ENCODE results near the gene CTSE.
"Not testable (repeated sequence)": the region's sequence is repeated elsewhere in the genome, so short reads cannot be mapped to it uniquely, and the experiment has no call there.

The CTSE gene

GRCh38 chr1:206023695-206024094 lies at the start of gene CTSE:
Gene CTSE (minus strand): TSS chr1:206023895. CDS start chr1:206023791, 104 bp downstream.
- TF ChIP-seq, protein P1, sequence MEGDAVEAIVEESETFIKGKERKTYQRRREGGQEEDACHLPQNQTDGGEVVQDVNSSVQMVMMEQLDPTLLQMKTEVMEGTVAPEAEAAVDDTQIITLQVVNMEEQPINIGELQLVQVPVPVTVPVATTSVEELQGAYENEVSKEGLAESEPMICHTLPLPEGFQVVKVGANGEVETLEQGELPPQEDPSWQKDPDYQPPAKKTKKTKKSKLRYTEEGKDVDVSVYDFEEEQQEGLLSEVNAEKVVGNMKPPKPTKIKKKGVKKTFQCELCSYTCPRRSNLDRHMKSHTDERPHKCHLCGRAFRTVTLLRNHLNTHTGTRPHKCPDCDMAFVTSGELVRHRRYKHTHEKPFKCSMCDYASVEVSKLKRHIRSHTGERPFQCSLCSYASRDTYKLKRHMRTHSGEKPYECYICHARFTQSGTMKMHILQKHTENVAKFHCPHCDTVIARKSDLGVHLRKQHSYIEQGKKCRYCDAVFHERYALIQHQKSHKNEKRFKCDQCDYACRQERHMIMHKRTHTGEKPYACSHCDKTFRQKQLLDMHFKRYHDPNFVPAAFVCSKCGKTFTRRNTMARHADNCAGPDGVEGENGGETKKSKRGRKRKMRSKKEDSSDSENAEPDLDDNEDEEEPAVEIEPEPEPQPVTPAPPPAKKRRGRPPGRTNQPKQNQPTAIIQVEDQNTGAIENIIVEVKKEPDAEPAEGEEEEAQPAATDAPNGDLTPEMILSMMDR (IDR thresholded peaks at IDR 0.05; ENCODE audit: low read depth, low read length): no peak

DNA sequence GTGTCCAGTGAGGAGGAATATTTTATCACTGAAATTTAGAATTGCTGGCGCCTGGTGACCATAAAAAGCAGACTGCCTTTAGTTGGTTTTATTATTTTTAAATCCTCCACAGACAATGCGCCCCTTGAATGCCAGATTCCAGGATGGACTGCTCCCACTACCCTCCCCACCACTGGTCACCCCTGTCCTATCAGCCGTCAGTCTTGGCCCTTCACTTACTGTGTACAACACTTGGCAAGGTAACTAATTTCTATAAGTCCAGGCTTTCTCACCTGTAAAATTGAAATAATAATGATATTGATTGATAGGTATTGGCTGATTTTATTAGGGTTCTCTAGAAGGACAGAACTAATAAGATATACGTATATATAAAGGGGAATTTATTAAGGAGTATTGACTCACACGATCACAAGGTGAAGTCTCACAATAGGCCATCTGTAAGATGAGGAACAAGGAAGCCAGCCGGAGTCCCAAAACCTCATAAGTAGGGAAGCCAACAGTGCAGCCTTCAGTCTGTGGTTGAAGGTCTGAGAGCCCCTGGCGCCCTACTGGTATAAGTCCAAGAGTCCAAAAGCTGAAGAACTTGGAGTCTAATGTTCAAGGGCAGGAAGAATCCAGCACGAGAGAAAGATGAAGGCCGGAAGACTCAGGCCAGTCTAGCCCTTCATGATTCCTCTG lies 47.1 kb upstream of the CTSE start:
- TF ChIP-seq, protein P1 (IDR thresholded peaks at IDR 0.05; ENCODE audit: low read depth, low read length): no peak

More at GRCh38 chr1:206023695-206024094, at the start of gene CTSE:
- H3K4me3 ChIP-seq (ENCODE audit: low read depth, low read length): no peak within 1 kb of the TSS

DNA sequence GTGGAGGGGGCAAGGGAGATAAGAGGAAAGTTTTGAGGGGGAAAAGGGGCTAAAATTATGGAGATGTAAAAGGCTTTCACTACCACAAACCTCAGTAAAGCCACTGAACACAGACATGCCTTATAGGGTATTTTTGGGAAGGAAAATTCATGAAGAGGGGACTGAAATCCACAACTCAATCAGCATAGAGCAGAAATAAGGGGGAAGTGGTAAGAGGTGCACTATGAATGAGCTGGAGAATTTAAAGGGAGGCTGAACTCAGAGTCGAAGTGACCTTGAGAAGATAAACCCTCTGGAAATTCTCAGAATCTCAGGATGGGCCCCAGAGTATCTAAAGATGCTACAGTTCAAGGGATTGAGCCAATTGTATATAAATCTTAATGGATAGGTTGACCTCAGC lies 44.6 kb upstream of the CTSE start:
- TF ChIP-seq, protein P1 (IDR thresholded peaks at IDR 0.05; ENCODE audit: low read depth, low read length): no peak

More for the DNA sequence above, 47.1 kb upstream of the CTSE start:
- H3K4me3 ChIP-seq (ENCODE audit: low read depth, low read length): no peak overlapping the region

GRCh38 chr1:206067486-206068227 lies 44.0 kb upstream of the CTSE start:
- TF ChIP-seq, protein P1 (IDR thresholded peaks at IDR 0.05; ENCODE audit: low read depth, low read length): no peak
- no peak overlapping the region for H3K4me3 ChIP-seq (ENCODE audit: low read depth, low read length)

More for the DNA sequence above, 44.6 kb upstream of the CTSE start:
- H3K4me3 ChIP-seq (ENCODE audit: low read depth, low read length): no peak overlapping the region

- TF ChIP-seq, protein P1 (IDR thresholded peaks at IDR 0.05; ENCODE audit: low read depth, low read length): no peak
- H3K4me3 ChIP-seq (ENCODE audit: low read depth, low read length): no peak overlapping the region
These were observed 42.9 kb upstream of the CTSE start for GRCh38 chr1:206066479-206067171.

GRCh38 chr1:206065547-206066145 lies 42.0 kb upstream of the CTSE start:
- TF ChIP-seq, protein P1 (IDR thresholded peaks at IDR 0.05; ENCODE audit: low read depth, low read length): no peak
- H3K4me3 ChIP-seq (ENCODE audit: low read depth, low read length): no peak overlapping the region

DNA sequence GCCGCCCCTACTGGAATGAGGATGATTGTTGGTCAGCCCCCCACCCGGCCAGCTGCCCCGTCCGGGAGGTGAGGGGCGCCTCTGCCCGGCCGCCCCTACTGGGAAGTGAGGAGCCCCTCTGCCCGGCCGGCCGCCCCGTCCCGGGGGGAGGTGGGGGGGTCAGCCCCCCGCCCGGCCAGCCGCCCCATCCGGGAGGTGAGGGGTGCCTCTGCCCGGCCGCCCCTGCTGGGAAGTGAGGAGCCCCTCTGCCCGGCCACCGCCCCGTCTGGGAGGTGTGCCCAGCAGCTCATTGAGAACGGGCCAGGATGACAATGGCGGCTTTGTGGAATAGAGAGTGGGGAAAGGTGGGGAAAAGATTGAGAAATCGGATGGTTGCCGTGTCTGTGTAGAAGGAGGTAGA lies 40.8 kb upstream of the CTSE start:
- not testable (repeated sequence) for H3K4me3 ChIP-seq (ENCODE audit: low read depth, low read length)

DNA sequence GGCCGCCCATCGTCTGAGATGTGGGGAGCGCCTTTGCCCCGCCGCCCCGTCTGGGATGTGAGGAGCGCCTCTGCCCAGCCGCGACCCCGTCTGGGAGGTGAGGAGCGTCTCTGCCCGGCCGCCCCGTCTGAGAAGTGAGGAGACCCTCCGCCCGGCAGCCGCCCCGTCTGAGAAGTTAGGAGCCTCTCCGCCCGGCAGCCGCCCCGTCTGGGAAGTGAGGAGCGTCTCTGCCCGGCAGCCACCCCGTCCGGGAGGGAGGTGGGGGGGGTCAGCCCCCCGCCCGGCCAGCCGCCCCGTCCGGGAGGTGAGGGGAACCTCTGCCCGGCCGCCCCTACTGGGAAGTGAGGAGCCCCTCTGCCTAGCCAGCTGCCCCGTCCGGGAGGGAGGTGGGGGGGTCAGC lies 40.3 kb upstream of the CTSE start:
- not testable (repeated sequence) for H3K4me3 ChIP-seq (ENCODE audit: low read depth, low read length)
